AG09319 (cell line): ENCODE results near the gene MS4A3.

Experiments used
- DNase-seq: peaks from one replicate; pipeline ENCODE4 v3.0.0-alpha.2; 2010; ENCODE audit warnings: low read depth; ENCODE audit errors: extremely low read depth
- TF ChIP-seq, protein P1 (sequence below): IDR thresholded peaks from 2 replicates; pipeline ENCODE4 v1.5.1; 2011; ENCODE audit warnings: low read depth, mild to moderate bottlenecking, inconsistent platforms, low read length, moderate library complexity

The MS4A3 gene

DNA sequence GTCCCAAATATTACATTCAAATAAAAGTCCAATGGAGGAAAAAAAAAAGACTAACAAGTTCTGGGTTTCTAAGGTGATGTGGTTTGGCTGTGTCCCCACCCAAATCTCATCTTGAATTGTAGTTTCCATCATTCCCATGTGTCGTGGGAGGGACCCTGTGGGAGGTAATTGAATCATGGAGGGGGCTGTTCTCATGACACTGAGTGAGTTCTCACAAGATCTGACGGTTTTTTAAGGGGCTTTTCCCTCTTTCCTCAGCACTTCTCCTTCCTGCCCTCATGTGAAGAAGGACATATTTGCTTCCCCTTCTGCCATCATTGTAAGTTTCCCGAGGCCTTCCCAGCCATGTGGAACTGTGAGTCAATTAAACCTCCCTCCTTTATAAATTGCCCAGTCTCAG lies 24.1 kb downstream of the MS4A3 start:
- no peak for DNase-seq
- TF ChIP-seq, protein P1, sequence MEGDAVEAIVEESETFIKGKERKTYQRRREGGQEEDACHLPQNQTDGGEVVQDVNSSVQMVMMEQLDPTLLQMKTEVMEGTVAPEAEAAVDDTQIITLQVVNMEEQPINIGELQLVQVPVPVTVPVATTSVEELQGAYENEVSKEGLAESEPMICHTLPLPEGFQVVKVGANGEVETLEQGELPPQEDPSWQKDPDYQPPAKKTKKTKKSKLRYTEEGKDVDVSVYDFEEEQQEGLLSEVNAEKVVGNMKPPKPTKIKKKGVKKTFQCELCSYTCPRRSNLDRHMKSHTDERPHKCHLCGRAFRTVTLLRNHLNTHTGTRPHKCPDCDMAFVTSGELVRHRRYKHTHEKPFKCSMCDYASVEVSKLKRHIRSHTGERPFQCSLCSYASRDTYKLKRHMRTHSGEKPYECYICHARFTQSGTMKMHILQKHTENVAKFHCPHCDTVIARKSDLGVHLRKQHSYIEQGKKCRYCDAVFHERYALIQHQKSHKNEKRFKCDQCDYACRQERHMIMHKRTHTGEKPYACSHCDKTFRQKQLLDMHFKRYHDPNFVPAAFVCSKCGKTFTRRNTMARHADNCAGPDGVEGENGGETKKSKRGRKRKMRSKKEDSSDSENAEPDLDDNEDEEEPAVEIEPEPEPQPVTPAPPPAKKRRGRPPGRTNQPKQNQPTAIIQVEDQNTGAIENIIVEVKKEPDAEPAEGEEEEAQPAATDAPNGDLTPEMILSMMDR = no peak

DNA sequence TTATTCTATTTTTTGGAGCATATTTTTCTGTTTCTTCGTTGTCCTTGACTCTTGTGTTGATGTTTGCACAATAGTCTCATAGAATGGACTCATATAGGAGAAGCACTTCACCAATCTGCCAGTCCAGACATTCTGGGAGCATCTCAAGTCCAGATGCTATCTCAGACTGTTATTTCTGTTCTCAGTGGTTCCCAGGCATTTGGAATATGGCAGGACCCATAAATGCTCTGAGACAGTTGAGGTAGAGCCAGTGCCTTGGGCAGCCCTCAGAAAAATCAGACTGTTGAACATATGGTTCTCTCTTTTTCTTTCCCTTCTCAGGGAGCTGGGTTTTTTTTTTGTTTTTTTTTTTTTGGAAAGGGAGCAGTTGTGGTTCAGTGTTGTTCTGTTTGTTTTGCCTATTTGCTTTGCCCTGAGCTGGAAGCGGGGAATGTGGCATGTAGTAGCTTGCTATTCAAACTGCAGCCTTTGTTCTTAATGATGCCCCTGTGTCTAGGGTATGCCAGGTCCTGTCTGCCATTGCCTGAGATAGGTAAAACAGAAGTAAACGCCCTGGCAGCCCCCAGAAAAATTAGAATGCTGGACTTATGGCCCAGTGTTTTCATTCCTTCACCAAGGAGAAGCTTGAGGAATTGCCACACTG lies 28.3 kb downstream of the MS4A3 start:
- TF ChIP-seq, protein P1 = no peak

DNA sequence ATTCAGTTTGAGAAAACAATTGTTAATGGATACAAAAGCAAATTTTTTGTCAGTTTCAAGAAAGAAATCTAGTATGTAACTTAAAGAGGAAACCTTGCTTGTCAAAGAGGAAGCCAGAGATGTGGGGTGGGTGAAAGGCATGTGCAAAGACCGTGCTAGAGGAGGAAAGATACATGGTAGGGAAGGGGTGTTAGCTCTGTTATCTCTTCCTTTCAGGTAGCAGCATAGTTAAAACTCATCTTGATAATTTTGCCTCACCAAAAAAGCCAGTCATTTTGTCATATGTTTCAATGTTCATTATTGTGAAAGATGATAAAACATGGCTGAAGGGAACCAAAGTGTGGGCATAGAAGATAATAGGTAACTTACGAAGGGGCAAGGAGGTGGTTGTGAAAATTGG lies 29.4 kb downstream of the MS4A3 start:
- TF ChIP-seq, protein P1 = no peak
- no peak for DNase-seq

More for the DNA sequence above, 28.3 kb downstream of the MS4A3 start:
- no peak for DNase-seq

DNA sequence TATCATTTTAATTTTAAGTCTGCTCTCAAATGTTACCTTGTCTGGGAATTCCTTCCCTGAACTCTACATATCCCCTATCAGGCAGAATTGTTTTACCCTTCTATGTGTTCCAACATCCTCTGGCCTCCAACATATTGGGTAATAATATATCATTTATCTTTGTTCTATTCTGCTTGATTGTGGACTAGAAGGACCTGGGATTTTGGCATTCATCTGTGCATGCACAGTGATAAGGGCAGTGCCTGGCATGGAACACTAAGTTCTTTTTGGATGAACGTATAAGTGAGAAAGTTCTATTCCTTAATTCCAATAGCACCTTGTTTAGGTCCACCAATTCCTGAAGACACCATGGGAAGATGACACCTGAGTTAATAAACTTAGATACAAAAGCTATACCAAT lies 30.8 kb downstream of the MS4A3 start:
- TF ChIP-seq, protein P1 = no peak
- DNase-seq = no peak

DNA sequence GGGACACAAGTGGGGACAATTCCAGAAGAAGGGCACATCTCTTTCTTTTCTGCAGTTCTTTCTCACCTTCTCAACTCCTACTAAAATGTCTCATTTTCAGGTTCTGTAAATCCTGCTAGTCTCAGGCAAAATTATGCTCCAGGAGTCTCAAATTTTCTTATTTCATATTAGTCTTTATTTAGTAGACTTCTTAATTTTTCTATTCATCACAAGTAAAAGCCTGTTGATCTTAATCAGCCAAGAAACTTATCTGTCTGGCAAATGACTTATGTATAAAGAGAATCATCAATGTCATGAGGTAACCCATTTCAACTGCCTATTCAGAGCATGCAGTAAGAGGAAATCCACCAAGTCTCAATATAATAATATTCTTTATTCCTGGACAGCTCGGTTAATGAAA lies 31.9 kb downstream of the MS4A3 start, which contains the start of gene MS4A2:
MS4A2 (plus strand) TSS at position 301 of the 400 bp plus-strand sequence. CDS start 102 bp downstream, outside the sequence.
- no peak for DNase-seq
- TF ChIP-seq, protein P1 = no peak

DNA sequence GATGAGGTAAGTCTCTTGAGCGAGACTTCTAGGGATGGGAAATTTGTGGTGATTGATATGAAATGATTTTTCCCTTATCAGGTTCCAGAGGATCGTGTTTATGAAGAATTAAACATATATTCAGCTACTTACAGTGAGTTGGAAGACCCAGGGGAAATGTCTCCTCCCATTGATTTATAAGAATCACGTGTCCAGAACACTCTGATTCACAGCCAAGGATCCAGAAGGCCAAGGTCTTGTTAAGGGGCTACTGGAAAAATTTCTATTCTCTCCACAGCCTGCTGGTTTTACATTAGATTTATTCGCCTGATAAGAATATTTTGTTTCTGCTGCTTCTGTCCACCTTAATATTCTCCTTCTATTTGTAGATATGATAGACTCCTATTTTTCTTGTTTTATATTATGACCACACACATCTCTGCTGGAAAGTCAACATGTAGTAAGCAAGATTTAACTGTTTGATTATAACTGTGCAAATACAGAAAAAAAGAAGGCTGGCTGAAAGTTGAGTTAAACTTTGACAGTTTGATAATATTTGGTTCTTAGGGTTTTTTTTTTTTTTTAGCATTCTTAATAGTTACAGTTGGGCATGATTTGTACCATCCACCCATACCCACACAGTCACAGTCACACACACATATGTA lies 39.1 kb downstream of the MS4A3 start:
- DNase-seq = no peak
- TF ChIP-seq, protein P1 = no peak

DNA sequence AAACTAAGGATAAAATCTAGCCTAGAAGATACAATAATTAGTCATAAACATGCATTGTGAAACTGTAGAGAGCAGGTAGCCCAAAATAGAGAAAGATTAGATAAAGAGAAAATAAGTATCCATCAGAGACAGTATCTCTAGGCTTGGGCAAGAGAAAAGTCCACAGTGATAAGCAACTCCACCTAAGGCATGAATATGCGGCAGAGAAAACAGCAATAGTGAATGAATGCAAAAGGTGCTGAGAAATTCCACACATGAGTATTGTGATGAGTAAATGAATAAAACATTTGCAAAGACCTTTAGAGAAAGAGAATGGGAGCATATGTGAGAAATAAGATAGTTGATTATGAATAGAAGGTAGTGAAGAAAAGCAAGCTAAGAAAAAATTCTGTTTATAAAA lies 40.7 kb downstream of the MS4A3 start:
- no peak for DNase-seq
- TF ChIP-seq, protein P1 = no peak
